Neural crest cell (in vitro differentiated cells): ENCODE data around the gene CYP11A1. TPM values are rescaled to one million over a fixed set of nuclear protein-coding genes. Genes with fewer than 3 reads are reported as not detected.

Experiments
- DNase-seq: peaks from one replicate; pipeline ENCODE4 v3.0.0; 2021; ENCODE audit warnings: low read depth, mixed read lengths, low spot score
- H3K27ac Mint-ChIP-seq: one replicate; pipeline ENCODE4 v1.8.0; 2021; ENCODE audit warnings: mild to moderate bottlenecking, mixed read lengths; ENCODE audit not compliant: unreplicated experiment
- H3K27me3 Mint-ChIP-seq: 2 replicates; pipeline ENCODE4 v1.8.0; 2021; ENCODE audit warnings: low read depth, mild to moderate bottlenecking, mixed read lengths
- H3K36me3 Mint-ChIP-seq: 2 replicates; pipeline ENCODE4 v1.8.0; 2021; ENCODE audit warnings: low read depth, mild to moderate bottlenecking, mixed read lengths
- H3K4me1 Mint-ChIP-seq: 2 replicates; pipeline ENCODE4 v1.8.0; 2021; ENCODE audit warnings: mixed read lengths
- H3K4me3 Mint-ChIP-seq: one replicate; pipeline ENCODE4 v1.8.0; 2021; ENCODE audit warnings: mild to moderate bottlenecking, mixed read lengths
- H3K9me3 Mint-ChIP-seq: 2 replicates; pipeline ENCODE4 v1.8.0; 2021; ENCODE audit warnings: mixed read lengths
- CTCF ChIP-seq: fragments of 200-600 bp; sonication (generic); conservative IDR thresholded peaks from 2 replicates; pipeline ENCODE4 v1.5.0; 2021; ENCODE audit warnings: antibody characterized with exemption, mild to moderate bottlenecking
- total RNA-seq: library from RNA; stranded (reverse); gene quantifications from 2 replicates; pipeline ENCODE4 v1.2.1, GENCODE V29; 2021

The CYP11A1 gene
- total RNA-seq, 1 donor from 2014 or later: 0.77 TPM

- H3K27me3 Mint-ChIP-seq: no peaks in the 10 kb centered on the region
- H3K4me1 Mint-ChIP-seq: no peaks in the 10 kb centered on the region
- H3K36me3 Mint-ChIP-seq: no peaks in the 10 kb centered on the region
- H3K27ac Mint-ChIP-seq: no peak overlapping the region
- DNase-seq: no peak
- no peaks in the 10 kb centered on the region for H3K9me3 Mint-ChIP-seq
- H3K4me3 Mint-ChIP-seq: no peak overlapping the region
- no peak for TF ChIP-seq CTCF
Observed at GRCh38 chr15:74334127-74334526, 33.3 kb downstream of the CYP11A1 start.

GRCh38 chr15:74333662-74334061 is 33.8 kb downstream of the CYP11A1 start:
- H3K36me3 Mint-ChIP-seq: no peaks in the 10 kb centered on the region
- H3K27me3 Mint-ChIP-seq: no peaks in the 10 kb centered on the region
- H3K4me1 Mint-ChIP-seq: no peaks in the 10 kb centered on the region
- no peak overlapping the region for H3K4me3 Mint-ChIP-seq
- no peak for DNase-seq
- no peaks in the 10 kb centered on the region for H3K9me3 Mint-ChIP-seq
- H3K27ac Mint-ChIP-seq: no peak overlapping the region
- no peak for TF ChIP-seq CTCF

- no peaks in the 10 kb centered on the region for H3K27me3 Mint-ChIP-seq
- H3K9me3 Mint-ChIP-seq: no peaks in the 10 kb centered on the region
- TF ChIP-seq CTCF: no peak
- H3K36me3 Mint-ChIP-seq: no peaks in the 10 kb centered on the region
- no peak overlapping the region for H3K27ac Mint-ChIP-seq
- no peak overlapping the region for H3K4me3 Mint-ChIP-seq
- DNase-seq: no peak
- no peaks in the 10 kb centered on the region for H3K4me1 Mint-ChIP-seq
Observed at GRCh38 chr15:74333093-74333492, 34.4 kb downstream of the CYP11A1 start.

GRCh38 chr15:74332611-74333010 is 34.8 kb downstream of the CYP11A1 start:
- H3K27me3 Mint-ChIP-seq: no peaks in the 10 kb centered on the region
- H3K36me3 Mint-ChIP-seq: no peaks in the 10 kb centered on the region
- H3K4me1 Mint-ChIP-seq: peaks cover 4% of the 10 kb centered on the region
- no peak overlapping the region for H3K4me3 Mint-ChIP-seq
- DNase-seq: no peak
- H3K27ac Mint-ChIP-seq: no peak overlapping the region
- TF ChIP-seq CTCF: no peak
- H3K9me3 Mint-ChIP-seq: no peaks in the 10 kb centered on the region

- no peaks in the 10 kb centered on the region for H3K36me3 Mint-ChIP-seq
- no peak overlapping the region for H3K27ac Mint-ChIP-seq
- no peak overlapping the region for H3K4me3 Mint-ChIP-seq
- DNase-seq: no peak
- TF ChIP-seq CTCF: no peak
- peaks cover 4% of the 10 kb centered on the region for H3K4me1 Mint-ChIP-seq
- H3K27me3 Mint-ChIP-seq: no peaks in the 10 kb centered on the region
- H3K9me3 Mint-ChIP-seq: no peaks in the 10 kb centered on the region
Observed at GRCh38 chr15:74332011-74332410, 35.4 kb downstream of the CYP11A1 start.
